ENCODE data around the gene PAQR3. TPM values are rescaled to one million over a fixed set of nuclear protein-coding genes. Genes with fewer than 3 reads are reported as not detected.

PAQR3 gene
- total and polyA plus RNA-seq, 9 of the 15 experiments (the other 6 are each of a cell fraction or from before 2014, with no cell fraction given) = 10.7 to 77.1 (median 31.6) TPM

GRCh38 chr4:78865451-78865850 lies 73.8 kb downstream of the PAQR3 start:
- Histone ChIP-seq H3K36me3 (ENCODE audit: control insufficient read depth, insufficient read depth, low read length) (peaks cover 91% of the 10 kb centered on the region), H3K9me1 (ENCODE audit: control insufficient read depth, insufficient read depth, low read length) (no peaks in the 10 kb centered on the region), H3K27ac (ENCODE audit: extremely low read depth, low read depth, low read length) (no peak overlapping the region), H3K9me3 (replicated peaks; ENCODE audit: control insufficient read depth, insufficient read depth, low read depth, low read length) (no peaks in the 10 kb centered on the region), H3K4me1 (replicated peaks in 1 of 2; ENCODE audit: control insufficient read depth in 2 of 2, insufficient read depth in 2 of 2, low read length in 2 of 2) (no peaks in the 10 kb centered on the region), H2AFZ (ENCODE audit: low read depth, low read length) (no peak overlapping the region), H4K20me1 (replicated peaks; ENCODE audit: control insufficient read depth, insufficient read depth, low read length) (no peaks in the 10 kb centered on the region), H3K27me3 (ENCODE audit: control insufficient read depth in 2 of 2, insufficient read depth in 2 of 2, low read length in 2 of 2) (no peaks in the 10 kb centered on the region), H3K4me3 (no peak overlapping the region), H3K79me2 (ENCODE audit: control insufficient read depth, insufficient read depth, low read length) (peaks cover 42% of the 10 kb centered on the region), H3K9ac (ENCODE audit: insufficient read depth in 1 of 2, low read depth in 2 of 2, low read length in 2 of 2) (no peak overlapping the region), H3K4me2 (ENCODE audit: insufficient read depth, low read length) (no peak overlapping the region)
- in situ Hi-C loops (cut with MboI) (no loop called here), intact Hi-C loops (cut with micrococcal nuclease) (loop anchor here (10.0 kb wide), 1 partner anchor 341 kb away; no protein-coding TSS in a partner anchor)
- BruUV-seq (replicated peaks) = no TSS peak
- POLR2A ChIA-PET = no interaction called here
- no peak for TF ChIP-seq TGIF2 (CRISPR knock-in tag; IDR thresholded peaks at IDR 0.05)
- CTCF ChIA-PET (ENCODE audit: low intra/inter-chr PET ratio) = interaction anchor here (1.3 kb wide), 1 partner anchor 257 kb away, joined by 3 read pairs; no protein-coding TSS in a partner anchor
- ATAC-seq = no peak
- WGBS (ENCODE audit: insufficient coverage, low coverage, missing lambda C conversion rate) = 100% methylated on average over 2 of the region's 2 CpGs
- no peak for DNase-seq (ENCODE audit: extremely low read depth in 1 of 4, low spot score in 3 of 4)
- no peak for FAIRE-seq

GRCh38 chr4:78864405-78865024 lies 74.7 kb downstream of the PAQR3 start:
- no peaks in the 10 kb centered on the region for H4K20me1 ChIP-seq (replicated peaks; ENCODE audit: control insufficient read depth, insufficient read depth, low read length)
- no peaks in the 10 kb centered on the region for H3K9me1 ChIP-seq (ENCODE audit: control insufficient read depth, insufficient read depth, low read length)
- H3K27ac ChIP-seq (ENCODE audit: extremely low read depth, low read depth, low read length) = no peak overlapping the region
- H3K4me1 ChIP-seq (replicated peaks in 1 of 2; ENCODE audit: control insufficient read depth in 2 of 2, insufficient read depth in 2 of 2, low read length in 2 of 2) = no peaks in the 10 kb centered on the region
- in situ Hi-C loops (cut with MboI) (no loop called here), intact Hi-C loops (cut with micrococcal nuclease) (loop anchor here (1.0 to 10.0 kb wide), 4 partner anchors 87 to 340 kb away; partner anchors contain the start of gene BMP2K)
- H2AFZ ChIP-seq (ENCODE audit: low read depth, low read length) = no peak overlapping the region
- H3K79me2 ChIP-seq (ENCODE audit: control insufficient read depth, insufficient read depth, low read length) = peaks cover 48% of the 10 kb centered on the region
- FAIRE-seq (no peak), DNase-seq (ENCODE audit: extremely low read depth in 1 of 4, low spot score in 3 of 4) (peak; percentile 24 to 75 (median 42)), ATAC-seq (peak; percentile 81)
- no peaks in the 10 kb centered on the region for H3K27me3 ChIP-seq (ENCODE audit: control insufficient read depth in 2 of 2, insufficient read depth in 2 of 2, low read length in 2 of 2)
- BruUV-seq (replicated peaks) = no TSS peak
- no peaks in the 10 kb centered on the region for H3K9me3 ChIP-seq (replicated peaks; ENCODE audit: control insufficient read depth, insufficient read depth, low read depth, low read length)
- peaks cover 91% of the 10 kb centered on the region for H3K36me3 ChIP-seq (ENCODE audit: control insufficient read depth, insufficient read depth, low read length)
- CTCF ChIA-PET (ENCODE audit: low intra/inter-chr PET ratio) = interaction anchor here (0.9 to 1.3 kb wide), 4 partner anchors 220 to 348 kb away, joined by 3 to 8 read pairs (median 3); no protein-coding TSS in a partner anchor
- H3K9ac ChIP-seq (ENCODE audit: insufficient read depth in 1 of 2, low read depth in 2 of 2, low read length in 2 of 2) = no peak overlapping the region
- no peak overlapping the region for H3K4me3 ChIP-seq
- no peak overlapping the region for H3K4me2 ChIP-seq (ENCODE audit: insufficient read depth, low read length)
- POLR2A ChIA-PET = interaction anchor here (0.7 kb wide), 1 partner anchor 245 kb away, joined by 3 read pairs; no protein-coding TSS in a partner anchor
- 41% methylated on average over 3 of the region's 3 CpGs for WGBS (ENCODE audit: insufficient coverage, low coverage, missing lambda C conversion rate)
- no peak for TF ChIP-seq HOMEZ (CRISPR knock-in tag; IDR thresholded peaks at IDR 0.05)
- TF ChIP-seq ZNF224 (CRISPR knock-in tag; IDR thresholded peaks at IDR 0.05) = no peak
- peak; percentile 56 for TF ChIP-seq MEIS2 (IDR thresholded peaks at IDR 0.05; ENCODE audit: partially characterized antibody)
- 0 out of 2 replicates have a peak, but pooled peaks have one; percentile 50 for TF ChIP-seq ZC3H8 (IDR thresholded peaks at IDR 0.05)
- TF ChIP-seq HES1 (IDR thresholded peaks at IDR 0.05; ENCODE audit: low read depth) = no peak
- TF ChIP-seq POLR2H (tag; IDR thresholded peaks at IDR 0.05; ENCODE audit: low read depth) = peak; percentile 58; the same call in 1 of the 2 replicates
- no peak for TF ChIP-seq XRCC4 (IDR thresholded peaks at IDR 0.05; ENCODE audit: extremely low read depth, insufficient read depth, insufficient read length)
- TF ChIP-seq CEBPG (CRISPR knock-in tag; IDR thresholded peaks at IDR 0.05) = no peak
- peak; percentile 18 to 79; a peak in 2 of 4 replicates for TF ChIP-seq CEBPG (tag; conservative IDR thresholded peaks at IDR 0.05 in 1 of 2, IDR thresholded peaks at IDR 0.05 in 1 of 2)

Measured in K562 (cell line).